GM21619 (cell line): ENCODE data around the gene SSR1.

Source experiments
- ATAC-seq: cut with Tn5 transposase; IDR thresholded peaks from one replicate; pipeline ENCODE4 v1.9.1; 2021; ENCODE audit not compliant: unreplicated experiment

Gene SSR1

GRCh38 chr6:7260291-7261031 is 52.5 kb downstream of the SSR1 start:
- ATAC-seq, result no peak

GRCh38 chr6:7258231-7258763 is 54.7 kb downstream of the SSR1 start:
- no peak for ATAC-seq

GRCh38 chr6:7257521-7258230 is 55.3 kb downstream of the SSR1 start:
- no peak for ATAC-seq

- no peak for ATAC-seq
Measured at GRCh38 chr6:7256785-7257184, 56.2 kb downstream of the SSR1 start.

- ATAC-seq, result no peak
Measured at GRCh38 chr6:7255918-7256317, 57.1 kb downstream of the SSR1 start.

GRCh38 chr6:7254980-7255835 is 57.8 kb downstream of the SSR1 start:
- ATAC-seq, result no peak

- no peak for ATAC-seq
Measured at GRCh38 chr6:7252390-7252789, 60.6 kb downstream of the SSR1 start.

GRCh38 chr6:7251646-7252260 is 61.2 kb downstream of the SSR1 start:
- no peak for ATAC-seq

GRCh38 chr6:7250812-7251211 is 62.2 kb downstream of the SSR1 start:
- no peak for ATAC-seq

GRCh38 chr6:7249946-7250643 is 62.9 kb downstream of the SSR1 start:
- ATAC-seq, result no peak

- no peak for ATAC-seq
Measured at GRCh38 chr6:7249391-7249790, 63.6 kb downstream of the SSR1 start.

GRCh38 chr6:7247828-7248227 is 65.2 kb downstream of the SSR1 start:
- ATAC-seq, result no peak

GRCh38 chr6:7247179-7247456 is 65.9 kb downstream of the SSR1 start:
- no peak for ATAC-seq

GRCh38 chr6:7246401-7247178 is 66.4 kb downstream of the SSR1 start:
- no peak for ATAC-seq

GRCh38 chr6:7245668-7246393 is 67.2 kb downstream of the SSR1 start:
- no peak for ATAC-seq

GRCh38 chr6:7243179-7243981 is 69.6 kb downstream of the SSR1 start:
- no peak for ATAC-seq

GRCh38 chr6:7242835-7243178 is 70.2 kb downstream of the SSR1 start:
- no peak for ATAC-seq
